Measurements from ENCODE around the gene XYLT1.

GRCh38 chr16:17451843-17452242 is 18.9 kb downstream of the XYLT1 start:
- TF ChIP-seq, protein P1, sequence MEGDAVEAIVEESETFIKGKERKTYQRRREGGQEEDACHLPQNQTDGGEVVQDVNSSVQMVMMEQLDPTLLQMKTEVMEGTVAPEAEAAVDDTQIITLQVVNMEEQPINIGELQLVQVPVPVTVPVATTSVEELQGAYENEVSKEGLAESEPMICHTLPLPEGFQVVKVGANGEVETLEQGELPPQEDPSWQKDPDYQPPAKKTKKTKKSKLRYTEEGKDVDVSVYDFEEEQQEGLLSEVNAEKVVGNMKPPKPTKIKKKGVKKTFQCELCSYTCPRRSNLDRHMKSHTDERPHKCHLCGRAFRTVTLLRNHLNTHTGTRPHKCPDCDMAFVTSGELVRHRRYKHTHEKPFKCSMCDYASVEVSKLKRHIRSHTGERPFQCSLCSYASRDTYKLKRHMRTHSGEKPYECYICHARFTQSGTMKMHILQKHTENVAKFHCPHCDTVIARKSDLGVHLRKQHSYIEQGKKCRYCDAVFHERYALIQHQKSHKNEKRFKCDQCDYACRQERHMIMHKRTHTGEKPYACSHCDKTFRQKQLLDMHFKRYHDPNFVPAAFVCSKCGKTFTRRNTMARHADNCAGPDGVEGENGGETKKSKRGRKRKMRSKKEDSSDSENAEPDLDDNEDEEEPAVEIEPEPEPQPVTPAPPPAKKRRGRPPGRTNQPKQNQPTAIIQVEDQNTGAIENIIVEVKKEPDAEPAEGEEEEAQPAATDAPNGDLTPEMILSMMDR (conservative IDR thresholded peaks at IDR 0.05; ENCODE audit: low read length) = no peak
- TF ChIP-seq EZH2phosphoT487 (IDR thresholded peaks at IDR 0.05; ENCODE audit: borderline replicate concordance) = no peak

Data from Loucy (cell line).